HG03097 (cell line): ENCODE results near the gene ALPK3.

Experiments
- ATAC-seq: cut with Tn5 transposase; IDR thresholded peaks from one replicate; pipeline ENCODE4 v1.9.1; 2021; ENCODE audit not compliant: unreplicated experiment, low FRiP score

Gene ALPK3

DNA sequence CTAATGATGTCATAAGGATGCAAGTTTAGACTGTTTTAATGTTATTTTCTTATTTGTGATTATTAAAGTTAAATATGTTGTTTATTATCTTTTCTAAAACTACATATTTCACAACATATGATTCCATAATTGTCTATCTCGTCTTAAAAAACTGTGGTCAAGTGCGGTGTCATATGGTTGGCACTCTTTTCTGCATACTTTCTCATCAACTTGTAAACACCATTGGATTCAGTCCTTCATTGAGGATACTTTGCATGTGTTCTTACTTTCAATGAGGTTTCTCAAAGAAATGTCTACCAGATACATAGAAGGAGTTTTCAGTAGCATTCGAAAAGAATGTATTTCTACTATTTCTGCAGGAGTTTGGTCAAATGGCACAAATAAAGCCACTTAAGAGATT lies 22.0 kb upstream of the ALPK3 start:
- no peak for ATAC-seq

DNA sequence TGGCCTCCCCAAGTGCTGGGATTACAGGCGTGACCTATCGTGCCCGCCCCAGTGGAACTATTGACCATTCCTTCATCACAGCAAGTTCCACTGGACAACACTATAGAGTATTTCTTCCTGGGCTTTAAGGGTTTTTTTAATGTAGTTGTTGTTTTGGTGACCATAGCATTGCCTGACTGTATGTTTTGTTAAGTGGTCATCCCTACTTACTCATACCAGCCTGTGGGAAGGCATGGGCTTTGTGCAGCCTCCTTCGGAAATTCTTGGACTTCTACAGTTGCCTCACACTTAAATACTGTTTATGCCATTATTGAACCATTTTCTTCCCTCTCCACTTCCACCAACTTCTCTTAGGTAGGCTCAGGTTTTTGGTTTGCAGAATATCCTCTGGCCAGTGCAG lies 19.9 kb upstream of the ALPK3 start:
- ATAC-seq, result no peak

DNA sequence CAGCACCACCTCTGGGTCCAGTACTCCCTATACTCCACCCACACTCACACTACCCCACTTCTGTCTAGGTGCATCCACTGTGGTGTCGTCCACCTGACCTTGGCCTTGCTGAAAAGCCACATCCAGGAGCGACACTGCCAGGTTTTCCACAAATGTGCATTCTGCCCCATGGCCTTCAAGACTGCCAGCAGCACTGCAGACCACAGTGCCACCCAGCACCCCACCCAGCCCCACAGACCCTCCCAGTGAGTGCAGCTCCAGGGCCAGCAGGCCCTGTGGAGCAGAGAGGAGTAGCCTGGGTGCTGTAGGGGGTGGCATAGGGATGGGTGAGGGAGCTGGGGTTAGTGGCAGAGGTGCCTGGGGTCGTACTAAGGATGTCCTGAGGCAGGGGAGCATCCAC lies 19.4 kb upstream of the ALPK3 start:
- ATAC-seq, result no peak

DNA sequence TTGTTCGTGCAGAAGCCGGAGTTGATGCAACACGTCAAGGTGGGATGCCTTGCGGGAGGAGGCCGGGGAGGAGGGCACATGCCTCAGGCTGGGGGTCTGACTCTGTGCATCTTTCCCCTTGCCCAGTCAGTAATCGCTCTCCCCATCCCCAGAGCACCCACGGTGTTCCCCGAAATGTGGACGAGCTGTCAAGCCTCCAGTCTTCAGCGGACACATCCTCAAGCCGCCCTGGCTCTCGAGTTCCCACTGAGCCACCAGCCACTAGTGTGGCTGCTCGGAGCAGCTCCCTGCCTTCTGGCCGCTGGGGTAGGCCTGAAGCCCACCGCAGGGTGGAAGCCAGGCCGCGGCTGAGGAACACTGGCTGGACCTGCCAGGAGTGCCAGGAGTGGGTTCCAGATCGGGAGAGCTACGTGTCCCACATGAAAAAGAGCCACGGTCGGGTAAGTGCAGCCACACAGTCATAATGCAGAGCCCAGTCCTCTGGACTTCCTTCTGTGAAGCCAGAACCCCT lies 18.7 kb upstream of the ALPK3 start:
- no peak for ATAC-seq

- no peak for ATAC-seq
Measured at GRCh38 chr15:84799511-84800187, 17.5 kb upstream of the ALPK3 start.

DNA sequence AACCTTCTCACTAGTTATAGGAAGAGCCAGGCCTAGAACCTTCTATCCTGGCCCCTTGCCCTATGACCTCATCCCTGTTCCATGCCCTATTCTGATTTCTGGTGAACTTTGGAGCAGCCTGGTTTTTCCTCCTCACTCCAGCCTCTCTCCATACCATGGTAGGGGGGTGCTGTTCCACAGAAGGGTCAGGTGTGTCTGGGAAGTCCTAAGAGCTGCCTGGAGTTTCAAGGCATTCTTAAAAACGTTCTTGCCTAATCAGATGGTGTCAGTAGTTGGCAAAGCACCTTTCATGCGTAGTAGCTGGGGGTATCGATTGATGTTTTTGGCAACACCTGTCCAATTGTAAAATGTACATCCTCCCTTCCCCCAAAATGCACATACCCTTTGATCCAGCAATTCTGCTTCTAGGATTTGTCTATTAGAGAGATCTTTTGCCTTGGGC lies 16.8 kb upstream of the ALPK3 start:
- no peak for ATAC-seq

- no peak for ATAC-seq
Measured at GRCh38 chr15:84804005-84804900, 12.9 kb upstream of the ALPK3 start.

DNA sequence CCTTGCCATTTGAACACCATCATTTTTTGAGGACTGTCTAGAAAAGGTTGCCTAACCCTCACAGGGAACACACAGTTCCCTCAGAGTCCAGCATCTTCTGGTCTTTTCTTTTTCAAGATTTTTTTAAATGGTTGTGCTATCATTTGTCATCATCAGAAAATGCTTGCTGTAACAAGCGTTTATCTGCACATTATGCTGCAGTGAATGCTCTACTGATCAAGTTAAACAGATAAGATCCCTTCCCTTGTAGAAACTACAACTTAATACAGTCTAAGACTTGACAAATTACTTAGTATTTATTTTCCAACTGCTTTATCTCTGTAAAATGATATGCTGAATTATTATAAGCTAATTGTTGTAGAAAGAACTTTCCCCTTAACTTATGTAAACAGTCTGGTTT lies 11.9 kb upstream of the ALPK3 start:
- no peak for ATAC-seq

DNA sequence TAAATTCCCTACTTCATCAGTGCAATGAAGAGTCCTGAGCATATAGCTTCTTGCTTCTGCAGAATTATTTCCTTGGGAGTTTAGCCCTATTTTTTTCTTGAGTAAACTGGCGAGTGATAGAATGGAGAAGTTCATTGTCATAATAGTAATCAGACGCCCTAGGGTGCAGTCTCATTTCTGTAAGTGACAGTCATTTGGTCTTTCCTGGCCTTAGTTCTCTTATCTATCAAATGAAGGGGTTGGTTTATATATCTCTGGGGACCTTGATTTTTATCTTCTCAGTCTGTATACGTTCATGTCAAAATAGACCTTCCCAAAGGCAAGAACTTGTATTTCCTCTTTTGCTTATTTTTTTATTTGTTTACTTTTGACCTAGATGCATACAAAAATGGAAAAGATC lies 9.9 kb upstream of the ALPK3 start:
- no peak for ATAC-seq

- ATAC-seq, result no peak
Measured at GRCh38 chr15:84810073-84810840, 6.9 kb upstream of the ALPK3 start.

DNA sequence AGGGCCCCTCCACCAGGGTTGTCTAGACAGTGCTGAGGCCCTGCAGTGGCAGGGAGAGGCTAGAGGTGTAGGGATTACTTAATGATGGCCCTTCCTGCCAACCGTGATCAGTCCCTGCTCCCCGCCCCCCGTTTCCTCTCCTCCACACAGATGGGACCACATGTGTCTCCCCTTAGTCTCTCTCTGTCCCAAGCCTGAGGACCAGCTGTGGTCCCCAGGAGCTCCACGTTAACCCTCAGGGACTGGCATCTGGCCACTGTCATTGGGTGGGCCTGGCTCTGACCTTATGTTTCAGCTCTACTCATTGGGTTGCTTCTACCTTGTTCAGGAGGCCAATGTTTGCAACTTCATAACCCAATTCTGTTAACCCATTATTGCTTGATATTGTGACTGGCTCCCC lies 6.0 kb upstream of the ALPK3 start:
- no peak for ATAC-seq

DNA sequence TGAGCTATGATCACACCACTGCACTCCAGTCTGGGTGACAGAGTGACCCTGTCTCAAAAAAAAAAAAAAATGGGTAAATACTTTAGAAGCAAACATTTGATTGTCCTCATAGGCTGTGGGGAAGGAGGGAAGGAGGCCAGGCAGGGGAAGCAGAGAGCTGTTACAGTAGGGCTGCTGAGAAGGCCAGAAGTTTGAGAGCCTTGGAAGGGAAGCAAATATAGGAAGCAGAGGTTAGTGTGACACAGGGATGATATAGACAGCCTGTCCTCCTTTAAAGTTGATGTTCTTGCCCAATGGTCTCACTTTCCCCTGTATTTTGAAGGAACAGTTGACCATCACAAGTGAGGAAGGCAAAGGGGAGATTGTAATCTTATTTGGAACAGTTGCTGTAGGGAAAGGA lies 5.3 kb upstream of the ALPK3 start:
- ATAC-seq, result no peak

- ATAC-seq, result no peak
Measured at GRCh38 chr15:84812842-84813241, 4.3 kb upstream of the ALPK3 start.

GRCh38 chr15:84813435-84813834 lies 3.7 kb upstream of the ALPK3 start:
- ATAC-seq, result no peak

- no peak for ATAC-seq
Measured at GRCh38 chr15:84813931-84814330, 3.2 kb upstream of the ALPK3 start.

GRCh38 chr15:84814916-84815315 lies 2.2 kb upstream of the ALPK3 start:
- no peak for ATAC-seq

DNA sequence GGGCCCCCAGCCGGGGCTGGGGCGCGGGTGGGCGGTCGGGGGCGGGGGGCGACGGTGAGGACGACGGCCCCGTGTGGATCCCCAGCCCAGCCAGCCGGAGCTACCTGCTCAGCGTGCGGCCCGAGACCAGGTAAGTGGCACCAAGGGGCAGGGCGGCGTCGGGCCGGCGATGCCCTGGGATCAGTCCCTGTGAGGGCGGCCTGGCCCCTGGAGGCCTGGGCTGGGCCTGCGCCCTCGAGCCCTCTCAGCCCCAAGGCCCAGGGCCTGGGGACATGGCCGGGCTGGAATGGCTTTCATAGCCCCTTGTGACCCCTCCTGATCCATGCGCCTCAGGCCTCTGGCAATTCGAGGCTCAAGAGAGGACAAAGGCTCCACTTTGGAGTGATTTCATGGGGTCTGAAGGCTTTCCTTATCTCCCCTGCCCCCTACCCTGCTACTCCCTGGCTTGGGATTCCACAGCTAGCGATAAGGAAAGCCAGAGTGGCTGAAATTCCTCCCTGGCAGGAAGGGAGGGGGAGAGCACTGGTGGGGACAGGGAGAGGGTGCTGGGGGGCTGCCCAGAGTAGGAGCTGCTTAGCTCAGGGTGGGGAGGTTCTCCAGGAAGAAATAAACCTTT lies 418 bp downstream of the ALPK3 start:
- no peak for ATAC-seq

- no peak for ATAC-seq
Measured at GRCh38 chr15:84818261-84819131, 1.3 kb downstream of the ALPK3 start.

DNA sequence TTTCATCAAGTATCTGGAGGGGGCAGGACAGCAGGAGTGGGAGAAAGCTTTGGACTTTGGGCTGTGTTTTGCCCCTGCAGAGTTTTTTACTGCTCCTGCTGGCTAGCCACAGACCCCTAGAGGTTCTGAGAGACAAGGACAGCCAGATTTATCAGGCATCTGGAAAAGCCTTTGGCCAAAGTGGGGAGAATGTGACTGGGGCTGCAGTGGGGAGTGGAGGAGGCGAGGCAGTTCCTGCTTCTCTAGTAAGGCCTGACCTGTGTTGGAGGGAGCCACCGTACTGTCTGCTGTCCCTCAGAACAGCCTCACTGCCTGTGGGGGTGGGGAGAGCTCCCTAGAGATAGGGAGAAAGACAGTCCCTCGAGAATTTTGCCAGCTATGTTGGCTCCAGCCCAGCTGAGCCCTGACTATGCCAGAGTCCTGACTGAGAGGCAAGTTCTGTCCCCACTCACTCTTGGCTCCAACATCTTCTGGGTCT lies 2.2 kb downstream of the ALPK3 start:
- no peak for ATAC-seq

DNA sequence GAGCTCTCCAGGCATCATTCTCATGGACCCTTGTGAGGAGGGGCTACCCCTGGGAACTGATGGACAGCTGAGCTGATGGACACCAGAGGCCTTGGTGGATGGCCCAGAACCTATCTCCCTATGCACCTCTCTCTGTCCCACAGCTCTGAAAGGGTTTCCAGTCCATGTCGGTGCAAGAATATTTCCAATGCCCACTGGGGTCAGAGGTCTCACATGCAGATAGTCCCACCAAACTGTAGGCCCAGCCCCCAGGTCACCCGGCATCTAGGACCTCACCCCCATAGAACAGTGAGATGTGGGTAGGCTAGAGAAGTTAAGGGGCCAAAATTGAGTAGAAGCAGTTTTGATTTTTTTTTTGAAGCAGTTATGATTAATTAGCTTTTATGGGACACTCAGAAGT lies 2.6 kb downstream of the ALPK3 start:
- ATAC-seq, result no peak
